Breast epithelium (tissue), 3 donors: Measurements from ENCODE around the gene RASGEF1B.

Source experiments
- POLR2A ChIP-seq: fragments of 450-650 bp; IDR thresholded peaks from one replicate; pipeline ENCODE4 v1.6.1; 2016; ENCODE audit warnings: antibody characterized with exemption, mild to moderate bottlenecking, moderate library complexity
- POLR2AphosphoS5 ChIP-seq, 3 donors: sonication (generic); formaldehyde crosslinking; IDR thresholded peaks; one replicate each; pipeline ENCODE4 v1.6.1; 2017; ENCODE audit warnings: antibody characterized with exemption in 3 of 3
- TF ChIP-seq, protein P1 (sequence below), 3 donors: fragments of 450-650 bp; IDR thresholded peaks; one replicate each; pipeline ENCODE4 v1.5.1; 2016 to 2017; ENCODE audit warnings: antibody characterized with exemption in 3 of 3, mild to moderate bottlenecking in 3 of 3, moderate library complexity in 3 of 3

DNA sequence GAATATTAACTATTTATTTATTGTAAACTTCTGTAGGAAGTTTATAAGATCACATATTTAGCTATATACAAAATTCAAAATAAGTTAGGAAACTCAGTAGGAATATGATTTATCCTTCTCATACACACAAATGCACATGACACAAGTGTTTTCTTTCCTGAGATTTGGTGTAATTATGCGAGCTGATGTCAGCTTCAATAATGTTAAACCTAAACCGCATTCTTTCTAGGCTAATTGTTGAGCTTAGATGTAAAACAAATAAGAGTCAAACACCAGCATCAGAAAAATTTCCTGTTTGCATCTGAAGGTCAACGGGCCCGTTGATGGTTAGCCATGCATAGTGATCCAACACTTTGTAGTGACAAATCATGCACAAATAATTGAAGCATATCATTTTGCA is 30.8 kb downstream of the RASGEF1B start:
- TF ChIP-seq POLR2A (no peak), POLR2AphosphoS5 (IDR thresholded peaks at IDR 0.05) (no peak)
- TF ChIP-seq, protein P1, sequence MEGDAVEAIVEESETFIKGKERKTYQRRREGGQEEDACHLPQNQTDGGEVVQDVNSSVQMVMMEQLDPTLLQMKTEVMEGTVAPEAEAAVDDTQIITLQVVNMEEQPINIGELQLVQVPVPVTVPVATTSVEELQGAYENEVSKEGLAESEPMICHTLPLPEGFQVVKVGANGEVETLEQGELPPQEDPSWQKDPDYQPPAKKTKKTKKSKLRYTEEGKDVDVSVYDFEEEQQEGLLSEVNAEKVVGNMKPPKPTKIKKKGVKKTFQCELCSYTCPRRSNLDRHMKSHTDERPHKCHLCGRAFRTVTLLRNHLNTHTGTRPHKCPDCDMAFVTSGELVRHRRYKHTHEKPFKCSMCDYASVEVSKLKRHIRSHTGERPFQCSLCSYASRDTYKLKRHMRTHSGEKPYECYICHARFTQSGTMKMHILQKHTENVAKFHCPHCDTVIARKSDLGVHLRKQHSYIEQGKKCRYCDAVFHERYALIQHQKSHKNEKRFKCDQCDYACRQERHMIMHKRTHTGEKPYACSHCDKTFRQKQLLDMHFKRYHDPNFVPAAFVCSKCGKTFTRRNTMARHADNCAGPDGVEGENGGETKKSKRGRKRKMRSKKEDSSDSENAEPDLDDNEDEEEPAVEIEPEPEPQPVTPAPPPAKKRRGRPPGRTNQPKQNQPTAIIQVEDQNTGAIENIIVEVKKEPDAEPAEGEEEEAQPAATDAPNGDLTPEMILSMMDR (IDR thresholded peaks at IDR 0.05): no peak
